K562 (cell line): ENCODE results near the gene APOL2.
"Not testable (repeated sequence)": the region's sequence is repeated elsewhere in the genome, so short reads cannot be mapped to it uniquely, and the experiment has no call there.

ENCODE experiments used
- HDAC3 ChIP-seq: fragments of 450-650 bp; IDR thresholded peaks from 2 replicates; pipeline ENCODE4 v1.6.1; 2018; ENCODE audit warnings: borderline replicate concordance, mild to moderate bottlenecking, moderate library complexity; ENCODE audit not compliant: partially characterized antibody
- KDM1A ChIP-seq, 2 experiments: fragments of 450-650 bp; IDR thresholded peaks; 2 replicates each; pipeline ENCODE4 v1.6.1; 2016; ENCODE audit warnings: mild to moderate bottlenecking in 2 of 2
- NFYB ChIP-seq: IDR thresholded peaks from 2 replicates; pipeline ENCODE4 v1.6.1; 2011; ENCODE audit warnings: mild to moderate bottlenecking, moderate library complexity; ENCODE audit not compliant: insufficient read length; ENCODE audit errors: extremely low read depth
- NR2C1 ChIP-seq, 2 experiments: fragments of 450-650 bp; IDR thresholded peaks; 2 replicates each; pipeline ENCODE4 v1.6.1; 2017; ENCODE audit warnings: mild to moderate bottlenecking in 2 of 2, antibody characterized with exemption in 1 of 2, inconsistent platforms in 1 of 2, missing compliant biosample characterization in 1 of 2, missing genetic modification characterization in 1 of 2
- RAD21 ChIP-seq, 2 experiments: fragments of 250-450 bp in 1 of 2; fragments of 450-650 bp in 1 of 2; sonication (Bioruptor Pico) in 1 of 2; formaldehyde crosslinking in 1 of 2; IDR thresholded peaks in 1 of 2; conservative IDR thresholded peaks in 1 of 2; 2 replicates each; pipeline versions ENCODE4 v1.4.0 to v1.8.0; 2020 to 2022; ENCODE audit warnings: mild to moderate bottlenecking in 2 of 2, moderate library complexity in 1 of 2
- RBM39 ChIP-seq: fragments of 200-400 bp; formaldehyde crosslinking; optimal IDR thresholded peaks from 2 replicates; pipeline ENCODE3; 2018; ENCODE audit warnings: low read depth, low read length
- RNF2 ChIP-seq: sonication (generic); IDR thresholded peaks from 2 replicates; pipeline ENCODE4 v1.6.1; 2016
- YY1 ChIP-seq, 3 experiments: IDR thresholded peaks; 2 replicates each; pipeline ENCODE4 v1.6.1; 2011; ENCODE audit warnings: low read length in 2 of 3, mild to moderate bottlenecking in 2 of 3, moderate library complexity in 2 of 3, borderline replicate concordance in 1 of 3, control low read depth in 1 of 3, low read depth in 1 of 3; ENCODE audit not compliant: insufficient read depth in 3 of 3, insufficient replicate concordance in 2 of 3, control insufficient read depth in 1 of 3, insufficient read length in 1 of 3; ENCODE audit errors: extremely low read depth in 1 of 3
- ZFX ChIP-seq: sonication (generic); formaldehyde crosslinking; IDR thresholded peaks from 2 replicates; pipeline ENCODE4 v1.8.0; 2022; ENCODE audit warnings: mild to moderate bottlenecking, missing genetic modification reagents, moderate library complexity
- ZNF12 ChIP-seq: sonication (generic); formaldehyde crosslinking; IDR thresholded peaks from 2 replicates; pipeline ENCODE4 v1.4.0; 2020; ENCODE audit warnings: mild to moderate bottlenecking, missing genetic modification reagents
- ZNF124 ChIP-seq: sonication (generic); formaldehyde crosslinking; IDR thresholded peaks from 2 replicates; pipeline ENCODE4 v1.8.1; 2022; ENCODE audit warnings: missing genetic modification reagents
- TF ChIP-seq, protein P1 (sequence below), 2 experiments: IDR thresholded peaks in 1 of 2; conservative IDR thresholded peaks in 1 of 2; 2 replicates each; pipeline ENCODE4 v1.6.1; 2016; ENCODE audit warnings: low read depth in 2 of 2, mild to moderate bottlenecking in 1 of 2, missing compliant biosample characterization in 1 of 2, missing genetic modification characterization in 1 of 2, moderate library complexity in 1 of 2
- TF ChIP-seq, protein P2 (sequence below): sonication (generic); formaldehyde crosslinking; IDR thresholded peaks from 2 replicates; pipeline ENCODE4 v1.5.0; 2020; ENCODE audit warnings: missing genetic modification reagents

DNA sequence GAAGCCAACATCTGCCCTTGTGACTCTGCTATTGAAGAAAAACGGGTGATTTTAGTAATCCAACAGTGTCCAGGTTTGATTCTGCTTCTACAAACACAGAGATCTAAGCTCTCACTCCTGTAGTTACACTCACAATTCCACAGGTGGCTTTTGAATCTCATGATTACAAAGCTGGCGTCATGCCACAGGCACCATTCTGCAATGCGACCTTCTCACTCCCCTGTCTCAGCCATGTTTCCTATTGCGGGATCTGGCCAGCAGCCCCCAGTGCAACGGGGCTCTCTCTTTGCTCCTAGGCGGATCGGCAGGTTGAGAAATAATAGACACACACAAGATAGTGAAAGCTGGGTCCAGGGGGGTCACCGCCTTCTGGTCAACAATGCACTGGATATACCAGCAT, 36.4 kb downstream of the APOL2 start:
- TF ChIP-seq HDAC3; YY1 (IDR thresholded peaks at IDR 0.05; ENCODE audit: borderline replicate concordance in 1 of 3, control insufficient read depth in 1 of 3, extremely low read depth in 1 of 3, insufficient read depth in 3 of 3, insufficient read length in 1 of 3, insufficient replicate concordance in 2 of 3, low read depth in 1 of 3, low read length in 2 of 3); RAD21 (CRISPR knock-in tag; conservative IDR thresholded peaks at IDR 0.05 in 1 of 2, IDR thresholded peaks at IDR 0.05 in 1 of 2); ZNF124 (CRISPR knock-in tag); RNF2; ZNF12 (CRISPR knock-in tag); RBM39; ZFX (CRISPR knock-in tag); NFYB; NR2C1 (IDR thresholded peaks at IDR 0.05); NR2C1 (tag; IDR thresholded peaks at IDR 0.05); KDM1A (IDR thresholded peaks at IDR 0.05): not testable (repeated sequence)
- TF ChIP-seq, protein P1, sequence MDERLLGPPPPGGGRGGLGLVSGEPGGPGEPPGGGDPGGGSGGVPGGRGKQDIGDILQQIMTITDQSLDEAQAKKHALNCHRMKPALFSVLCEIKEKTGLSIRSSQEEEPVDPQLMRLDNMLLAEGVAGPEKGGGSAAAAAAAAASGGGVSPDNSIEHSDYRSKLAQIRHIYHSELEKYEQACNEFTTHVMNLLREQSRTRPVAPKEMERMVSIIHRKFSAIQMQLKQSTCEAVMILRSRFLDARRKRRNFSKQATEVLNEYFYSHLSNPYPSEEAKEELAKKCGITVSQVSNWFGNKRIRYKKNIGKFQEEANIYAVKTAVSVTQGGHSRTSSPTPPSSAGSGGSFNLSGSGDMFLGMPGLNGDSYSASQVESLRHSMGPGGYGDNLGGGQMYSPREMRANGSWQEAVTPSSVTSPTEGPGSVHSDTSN (CRISPR knock-in tag; IDR thresholded peaks at IDR 0.05; ENCODE audit: low read depth) = not testable (repeated sequence)
- TF ChIP-seq, protein P1 (tag; conservative IDR thresholded peaks at IDR 0.05; ENCODE audit: low read depth) = not testable (repeated sequence)
- TF ChIP-seq, protein P2, sequence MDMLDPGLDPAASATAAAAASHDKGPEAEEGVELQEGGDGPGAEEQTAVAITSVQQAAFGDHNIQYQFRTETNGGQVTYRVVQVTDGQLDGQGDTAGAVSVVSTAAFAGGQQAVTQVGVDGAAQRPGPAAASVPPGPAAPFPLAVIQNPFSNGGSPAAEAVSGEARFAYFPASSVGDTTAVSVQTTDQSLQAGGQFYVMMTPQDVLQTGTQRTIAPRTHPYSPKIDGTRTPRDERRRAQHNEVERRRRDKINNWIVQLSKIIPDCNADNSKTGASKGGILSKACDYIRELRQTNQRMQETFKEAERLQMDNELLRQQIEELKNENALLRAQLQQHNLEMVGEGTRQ (CRISPR knock-in tag) = not testable (repeated sequence)
